Transverse colon (tissue), 4 donors: Measurements from ENCODE around the gene TMEM187.

Experiments used
- CTCF ChIP-seq, 5 experiments: fragments of 200-600 bp in 3 of 5; fragments of 450-650 bp in 2 of 5; sonication (generic) in 3 of 5; IDR thresholded peaks; 1 replicate in 2 of 5; 2 replicates in 3 of 5; pipeline ENCODE4 v1.5.1; 2016 to 2017; ENCODE audit warnings: antibody characterized with exemption in 5 of 5, inconsistent platforms in 3 of 5, mild to moderate bottlenecking in 2 of 5, moderate library complexity in 1 of 5
- EP300 ChIP-seq: sonication (generic); formaldehyde crosslinking; IDR thresholded peaks from one replicate; pipeline ENCODE4 v1.6.1; 2017; ENCODE audit warnings: antibody characterized with exemption, low read depth
- POLR2AphosphoS5 ChIP-seq, 3 donors: sonication (generic); formaldehyde crosslinking; IDR thresholded peaks; one replicate each; pipeline ENCODE4 v1.6.1; 2016; ENCODE audit warnings: antibody characterized with exemption in 3 of 3

GRCh38 chrX:154018518-154019060, 46.0 kb downstream of the TMEM187 start:
- TF ChIP-seq CTCF (IDR thresholded peaks at IDR 0.05) (no peak), POLR2AphosphoS5 (IDR thresholded peaks at IDR 0.05) (no peak), EP300 (no peak)
